Measurements from ENCODE around the gene POFUT1. TPM values are rescaled to one million over a fixed set of nuclear protein-coding genes. Genes with fewer than 3 reads are reported as not detected.

Gene POFUT1
- total RNA-seq, 4 donors from 2014 or later, result 13.8 to 96.1 (median 49.6) TPM

GRCh38 chr20:32204205-32205109 is 3.2 kb upstream of the POFUT1 start:
- in situ Hi-C loops (cut with MboI; ENCODE audit: low pct_ligation_motif_present in 1 of 4, low pct_unique_long_range_greater_than_20kb in 1 of 4, low sequenced_read_pairs in 3 of 4) (no loop called here), intact Hi-C loops (cut with DNase I; ENCODE audit: low total_unique reads) (no loop called here)
- TF ChIP-seq POLR2AphosphoS5 (IDR thresholded peaks at IDR 0.05) (peak in 1 of 3 donors; percentile 36), POLR2A (IDR thresholded peaks at IDR 0.05) (no peak)
- TF ChIP-seq, protein P1, sequence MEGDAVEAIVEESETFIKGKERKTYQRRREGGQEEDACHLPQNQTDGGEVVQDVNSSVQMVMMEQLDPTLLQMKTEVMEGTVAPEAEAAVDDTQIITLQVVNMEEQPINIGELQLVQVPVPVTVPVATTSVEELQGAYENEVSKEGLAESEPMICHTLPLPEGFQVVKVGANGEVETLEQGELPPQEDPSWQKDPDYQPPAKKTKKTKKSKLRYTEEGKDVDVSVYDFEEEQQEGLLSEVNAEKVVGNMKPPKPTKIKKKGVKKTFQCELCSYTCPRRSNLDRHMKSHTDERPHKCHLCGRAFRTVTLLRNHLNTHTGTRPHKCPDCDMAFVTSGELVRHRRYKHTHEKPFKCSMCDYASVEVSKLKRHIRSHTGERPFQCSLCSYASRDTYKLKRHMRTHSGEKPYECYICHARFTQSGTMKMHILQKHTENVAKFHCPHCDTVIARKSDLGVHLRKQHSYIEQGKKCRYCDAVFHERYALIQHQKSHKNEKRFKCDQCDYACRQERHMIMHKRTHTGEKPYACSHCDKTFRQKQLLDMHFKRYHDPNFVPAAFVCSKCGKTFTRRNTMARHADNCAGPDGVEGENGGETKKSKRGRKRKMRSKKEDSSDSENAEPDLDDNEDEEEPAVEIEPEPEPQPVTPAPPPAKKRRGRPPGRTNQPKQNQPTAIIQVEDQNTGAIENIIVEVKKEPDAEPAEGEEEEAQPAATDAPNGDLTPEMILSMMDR (IDR thresholded peaks at IDR 0.05), result no peak
- H3K36me3 ChIP-seq, result peaks cover 0 to 14% (median 5%) of the 10 kb centered on the region in 4 donors
- no peaks in the 10 kb centered on the region for H3K9me3 ChIP-seq
- no peaks in the 10 kb centered on the region for H3K27me3 ChIP-seq
- no peak for DNase-seq
- H3K27ac ChIP-seq, result peak overlapping the region; percentile 83 to 96 (median 92)
- peaks cover 41 to 63% (median 51%) of the 10 kb centered on the region in 4 donors for H3K4me1 ChIP-seq
- H3K4me3 ChIP-seq, result peak overlapping the region in 1 of 4 donors; percentile 99
- 45 to 46% methylated on average over 2 to 4 of the region's 4 CpGs for WGBS, 2 donors (ENCODE audit: low coverage in 1 of 2)

DNA sequence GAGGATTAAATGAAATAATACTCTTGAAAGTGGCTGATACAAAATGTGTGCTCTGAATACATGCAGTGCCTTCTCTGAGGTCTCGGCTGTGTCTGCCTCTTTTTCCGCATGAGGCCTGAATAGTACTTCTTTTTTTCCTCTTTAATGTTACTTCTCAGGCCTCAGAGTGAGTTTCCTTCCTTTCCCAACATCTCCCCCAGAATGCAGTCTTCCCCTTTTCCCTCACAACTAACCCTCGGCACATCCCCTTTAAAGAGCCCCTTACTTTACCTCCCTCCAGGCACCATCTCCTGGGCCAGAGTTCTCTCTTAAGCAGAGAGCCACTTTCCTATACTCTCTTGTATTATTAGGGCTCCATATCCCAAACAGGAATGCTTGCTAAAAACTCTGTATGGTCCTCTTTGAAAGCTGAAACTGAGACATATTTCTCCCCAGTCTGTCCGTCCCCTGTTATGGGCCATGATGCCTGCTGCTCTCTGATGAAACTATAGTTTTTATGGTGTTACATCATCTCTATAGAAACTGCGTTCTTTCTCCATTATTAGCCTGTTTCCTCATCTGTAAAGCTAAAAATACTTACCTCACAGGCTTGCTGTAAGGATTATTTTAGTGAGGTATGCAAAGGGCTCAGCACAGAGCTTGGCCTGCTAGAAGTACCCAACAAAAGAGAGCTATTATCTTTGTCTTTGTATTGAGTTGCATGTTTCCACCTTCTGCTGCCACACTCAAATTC is 2.4 kb upstream of the POFUT1 start:
- Histone ChIP-seq H3K27ac (peak overlapping the region; percentile 83 to 96 (median 92)), H3K4me3 (peak overlapping the region in 1 of 4 donors; percentile 99), H3K36me3 (peaks cover 0 to 11% (median 5%) of the 10 kb centered on the region in 4 donors), H3K4me1 (peaks cover 41 to 70% (median 54%) of the 10 kb centered on the region in 4 donors), H3K27me3 (no peaks in the 10 kb centered on the region), H3K9me3 (no peaks in the 10 kb centered on the region)
- intact Hi-C loops (cut with DNase I; ENCODE audit: low total_unique reads), result no loop called here
- TF ChIP-seq, protein P1 (IDR thresholded peaks at IDR 0.05), result no peak
- no peak for TF ChIP-seq POLR2AphosphoS5 (IDR thresholded peaks at IDR 0.05)
- WGBS, 2 donors (ENCODE audit: low coverage in 1 of 2), result 37 to 39% methylated on average over 5 of the region's 5 CpGs
- DNase-seq, result no peak
- in situ Hi-C loops (cut with MboI; ENCODE audit: low pct_ligation_motif_present in 1 of 4, low pct_unique_long_range_greater_than_20kb in 1 of 4, low sequenced_read_pairs in 3 of 4), result no loop called here

DNA sequence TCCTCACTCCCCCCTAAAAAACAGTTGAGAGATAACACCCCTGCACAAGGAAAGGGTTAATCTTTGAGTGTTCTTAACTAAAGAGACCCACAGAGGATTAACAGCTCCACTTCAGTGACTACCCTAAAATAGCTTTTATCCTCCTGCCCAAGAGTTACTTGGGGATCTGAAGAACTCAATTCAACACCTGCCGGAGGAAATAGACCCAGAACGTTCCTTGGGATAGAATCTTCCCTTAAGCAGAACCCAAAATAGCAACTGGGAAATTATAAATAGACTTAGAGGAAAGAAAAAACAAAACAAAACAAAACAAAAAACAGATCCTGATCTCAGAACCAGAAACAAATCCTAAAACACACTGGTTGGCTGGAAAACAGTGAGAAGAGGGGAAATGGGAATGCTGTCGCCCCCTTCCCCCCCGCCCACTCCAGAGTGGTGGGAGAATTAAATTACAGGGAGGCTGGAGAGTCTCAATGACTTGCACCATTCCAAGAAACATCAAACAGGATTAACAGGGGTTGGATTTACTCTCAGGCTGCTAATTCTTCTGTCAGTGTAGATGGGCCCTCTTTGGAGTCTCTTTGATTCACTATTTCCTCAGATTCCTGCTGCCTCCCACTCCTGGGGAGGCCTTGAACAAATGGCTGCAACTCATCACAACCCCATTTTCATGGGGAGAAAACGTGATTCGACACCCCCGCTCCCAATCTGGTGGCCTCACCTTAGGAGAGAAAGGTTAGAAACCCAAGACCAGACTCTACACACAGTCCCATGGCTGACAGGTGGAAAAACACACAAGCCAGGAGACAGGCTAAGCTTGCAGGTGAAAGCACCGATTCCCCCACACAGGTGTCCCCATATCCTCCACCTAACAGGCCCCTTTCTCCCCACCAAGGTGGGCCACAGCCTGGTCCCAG is 1.6 kb upstream of the POFUT1 start:
- Histone ChIP-seq H3K9me3 (no peaks in the 10 kb centered on the region), H3K27ac (peak overlapping the region; percentile 83 to 96 (median 92)), H3K36me3 (peaks cover 0 to 6% (median 2%) of the 10 kb centered on the region in 4 donors), H3K4me1 (peaks cover 41 to 70% (median 54%) of the 10 kb centered on the region in 4 donors), H3K27me3 (no peaks in the 10 kb centered on the region), H3K4me3 (peak overlapping the region; percentile 75 to 100 (median 88))
- WGBS, 2 donors (ENCODE audit: low coverage in 1 of 2), result 23 to 28% methylated on average over 4 to 8 of the region's 8 CpGs
- no peak for DNase-seq
- in situ Hi-C loops (cut with MboI; ENCODE audit: low pct_ligation_motif_present in 1 of 4, low pct_unique_long_range_greater_than_20kb in 1 of 4, low sequenced_read_pairs in 3 of 4), result no loop called here
- intact Hi-C loops (cut with DNase I; ENCODE audit: low total_unique reads), result no loop called here
- TF ChIP-seq POLR2AphosphoS5 (IDR thresholded peaks at IDR 0.05), result no peak
- TF ChIP-seq, protein P1 (IDR thresholded peaks at IDR 0.05), result no peak
- no peak for TF ChIP-seq POLR2A (IDR thresholded peaks at IDR 0.05)
- no peak for TF ChIP-seq EP300 (IDR thresholded peaks at IDR 0.05; ENCODE audit: low read depth)

All from transverse colon (tissue), 4 donors.